NAMALWA (cell line): ENCODE results near the gene TMEM240.
"Not testable (repeated sequence)": the region's sequence is repeated elsewhere in the genome, so short reads cannot be mapped to it uniquely, and the experiment has no call there.

Experiments used
- DNase-seq: peaks from one replicate; pipeline ENCODE4 v3.0.0-alpha.2; 2015; ENCODE audit warnings: low spot score

Gene TMEM240

GRCh38 chr1:1557688-1558087 is 17.3 kb upstream of the TMEM240 start:
- DNase-seq = not testable (repeated sequence)

DNA sequence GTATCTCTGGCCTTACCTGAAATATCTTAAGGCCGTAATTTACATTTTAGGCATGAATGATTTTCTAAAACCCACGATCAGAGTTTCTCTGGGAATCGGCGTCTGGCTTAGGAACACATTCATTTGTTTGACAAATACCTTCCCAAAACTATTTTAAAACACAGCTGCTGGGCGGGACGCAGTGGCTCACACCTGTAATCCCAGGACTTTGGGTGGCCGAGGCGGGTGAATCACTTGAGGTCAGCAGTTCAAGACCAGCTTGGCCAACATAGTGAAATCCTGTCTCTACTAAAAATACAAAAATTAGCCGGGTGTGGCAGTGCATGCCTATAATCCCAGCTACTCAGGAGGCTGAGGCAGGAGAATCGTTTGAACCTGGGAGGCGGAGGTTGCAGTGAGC is 16.5 kb upstream of the TMEM240 start:
- not testable (repeated sequence) for DNase-seq

GRCh38 chr1:1556505-1556904 is 16.1 kb upstream of the TMEM240 start:
- DNase-seq = no peak

DNA sequence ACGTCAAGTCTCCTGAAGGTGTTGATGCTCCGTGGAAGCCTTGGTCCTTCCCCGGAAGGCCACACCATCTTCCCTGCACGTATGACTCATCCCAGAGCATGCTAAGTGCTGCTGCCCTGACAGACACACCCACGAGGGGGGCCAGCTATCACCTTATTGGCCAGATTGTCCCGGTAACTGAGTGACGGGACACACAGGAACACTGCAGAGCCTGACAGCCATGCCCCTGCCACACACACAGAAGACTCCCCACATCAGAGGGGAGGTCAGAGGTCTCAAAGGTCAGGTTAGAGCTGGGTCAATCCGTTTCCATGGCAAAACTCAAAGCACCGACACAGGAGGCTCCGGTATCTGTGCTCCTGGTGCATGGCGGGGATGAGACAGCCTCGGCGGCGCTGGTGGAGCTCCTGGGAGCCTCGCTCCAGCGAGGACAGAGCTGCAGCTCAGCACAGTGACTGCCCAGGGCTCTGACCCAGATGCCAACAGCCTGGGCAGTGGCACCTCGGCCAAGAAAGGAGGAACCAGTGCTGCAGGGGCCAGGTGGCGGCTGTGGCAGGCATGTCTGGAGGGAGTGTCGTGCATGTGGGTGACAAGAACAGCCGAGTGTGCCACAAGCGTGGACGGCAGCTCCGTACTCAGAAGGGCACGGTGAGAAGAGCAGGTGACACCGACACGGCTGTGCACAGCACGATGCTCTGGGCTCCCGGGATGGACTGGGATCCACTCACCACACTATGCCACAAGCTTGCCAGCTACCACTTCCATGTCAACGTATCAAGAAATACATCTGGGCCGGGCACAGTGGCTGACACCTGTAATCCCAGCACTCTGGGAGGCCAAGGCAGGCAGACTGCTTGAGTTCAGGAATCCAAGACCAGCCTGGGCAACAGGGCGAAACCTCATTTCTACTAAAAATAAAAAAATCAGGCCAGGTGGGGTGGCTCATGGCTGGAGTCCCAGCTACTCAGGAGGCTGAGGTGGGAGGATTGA is 14.8 kb upstream of the TMEM240 start:
- DNase-seq = no peak

DNA sequence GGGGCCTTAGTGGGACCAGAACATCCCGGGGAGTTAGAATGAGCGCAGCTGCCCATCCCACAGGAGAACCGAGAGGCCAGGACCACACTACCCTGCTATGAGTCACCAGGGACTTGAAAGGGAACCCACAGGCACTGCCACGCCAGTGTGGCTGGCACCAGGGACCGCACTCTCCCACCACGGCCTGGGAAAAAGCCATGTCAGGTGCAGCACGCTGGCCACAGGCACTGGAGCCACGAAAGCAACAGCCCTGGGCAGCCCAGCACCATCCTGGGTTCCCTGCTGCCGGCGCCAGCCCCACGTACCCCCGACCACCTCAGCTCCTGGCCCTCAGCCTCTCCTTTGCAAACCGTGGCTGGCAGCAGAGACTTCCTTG is 14.1 kb upstream of the TMEM240 start:
- DNase-seq = no peak

GRCh38 chr1:1553821-1554494 is 13.5 kb upstream of the TMEM240 start:
- no peak for DNase-seq

DNA sequence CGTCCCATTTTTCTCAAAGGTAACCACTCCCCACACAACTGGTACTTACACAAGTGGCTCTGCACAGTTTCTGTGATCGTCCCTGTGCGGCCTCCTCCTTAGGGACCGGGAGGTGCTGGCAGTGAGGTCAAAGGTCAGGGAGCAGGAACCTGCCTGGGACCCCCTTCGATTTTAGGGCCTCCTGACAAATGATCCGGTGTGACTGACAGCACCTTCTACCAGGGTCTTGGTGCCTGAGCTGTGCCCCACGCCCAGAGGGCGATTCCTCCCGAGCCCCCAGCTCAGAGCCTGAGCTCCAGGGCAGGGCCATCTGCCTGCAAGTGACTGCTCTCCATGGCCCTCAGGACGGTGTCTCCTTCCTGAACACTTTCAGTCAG is 11.8 kb upstream of the TMEM240 start:
- DNase-seq = no peak

GRCh38 chr1:1551524-1552262 is 11.3 kb upstream of the TMEM240 start:
- no peak for DNase-seq

- DNase-seq = peak; percentile 55
These were observed 10.4 kb upstream of the TMEM240 start for GRCh38 chr1:1550591-1551432.

DNA sequence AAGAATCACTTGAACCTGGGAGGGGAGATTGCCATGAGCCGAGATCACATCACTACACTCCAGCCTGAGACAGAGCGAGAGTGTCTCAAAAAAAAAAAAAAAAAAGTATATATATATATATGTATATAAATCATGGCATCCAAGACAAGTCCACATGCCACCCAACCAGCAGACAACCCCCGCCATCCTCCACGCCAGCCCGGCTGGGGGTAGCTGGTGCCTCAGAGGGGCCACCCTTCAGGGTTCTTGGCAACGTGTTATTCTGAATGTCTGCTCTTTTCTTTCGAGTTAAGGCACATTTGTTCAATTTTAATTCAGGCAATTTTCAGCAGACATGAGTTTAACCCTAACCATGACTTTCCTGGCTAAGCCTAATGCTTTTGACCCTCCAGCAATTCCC is 9.7 kb upstream of the TMEM240 start:
- DNase-seq = no peak

- no peak for DNase-seq
These were observed 8.2 kb upstream of the TMEM240 start for GRCh38 chr1:1548591-1548990.

- no peak for DNase-seq
These were observed 7.1 kb upstream of the TMEM240 start for GRCh38 chr1:1547476-1547875.

DNA sequence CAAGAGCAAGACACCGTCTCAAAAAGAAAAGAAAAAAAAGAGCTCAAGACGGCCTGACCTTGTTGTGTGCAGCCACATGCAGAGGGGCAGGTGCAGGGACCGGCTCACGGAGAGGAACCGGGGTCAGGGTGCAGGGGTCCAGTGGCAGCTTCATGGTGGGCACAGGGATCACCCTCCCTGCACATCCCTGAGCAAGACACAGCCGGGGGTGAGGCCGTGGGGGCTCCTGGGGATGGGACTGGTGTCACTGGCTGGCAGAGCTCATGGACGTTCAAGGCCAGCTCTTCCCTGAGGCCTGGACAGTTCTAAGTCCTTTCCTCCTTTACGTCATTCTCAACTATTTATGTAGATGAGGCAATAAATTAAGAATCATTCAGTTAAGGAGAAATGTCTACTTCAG is 6.6 kb upstream of the TMEM240 start:
- DNase-seq = no peak

- no peak for DNase-seq
These were observed 5.7 kb upstream of the TMEM240 start for GRCh38 chr1:1545946-1546737.

DNA sequence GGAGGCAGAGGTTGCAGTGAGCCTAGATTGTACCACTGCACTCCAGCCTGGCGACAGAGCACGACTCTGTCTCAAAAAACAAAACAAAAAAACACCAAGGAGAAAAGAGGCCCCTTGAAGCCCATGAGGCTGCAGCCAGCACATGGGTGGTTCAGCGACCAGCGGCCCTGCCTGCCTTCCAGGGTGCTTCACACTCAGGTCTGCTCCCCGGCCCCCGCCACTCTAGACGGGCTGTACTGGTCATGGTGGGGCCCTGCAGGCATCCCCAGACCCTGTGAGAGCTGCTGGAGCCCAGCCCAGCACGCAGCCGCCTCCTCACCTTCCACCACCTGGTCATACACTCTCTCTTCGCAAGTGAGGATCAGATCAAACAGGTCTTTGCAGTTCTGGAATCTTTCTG is 4.1 kb upstream of the TMEM240 start:
- no peak for DNase-seq

GRCh38 chr1:1543706-1544099 is 3.3 kb upstream of the TMEM240 start:
- no peak for DNase-seq

- peak; percentile 38 for DNase-seq
These were observed 2.6 kb upstream of the TMEM240 start for GRCh38 chr1:1542766-1543705.

DNA sequence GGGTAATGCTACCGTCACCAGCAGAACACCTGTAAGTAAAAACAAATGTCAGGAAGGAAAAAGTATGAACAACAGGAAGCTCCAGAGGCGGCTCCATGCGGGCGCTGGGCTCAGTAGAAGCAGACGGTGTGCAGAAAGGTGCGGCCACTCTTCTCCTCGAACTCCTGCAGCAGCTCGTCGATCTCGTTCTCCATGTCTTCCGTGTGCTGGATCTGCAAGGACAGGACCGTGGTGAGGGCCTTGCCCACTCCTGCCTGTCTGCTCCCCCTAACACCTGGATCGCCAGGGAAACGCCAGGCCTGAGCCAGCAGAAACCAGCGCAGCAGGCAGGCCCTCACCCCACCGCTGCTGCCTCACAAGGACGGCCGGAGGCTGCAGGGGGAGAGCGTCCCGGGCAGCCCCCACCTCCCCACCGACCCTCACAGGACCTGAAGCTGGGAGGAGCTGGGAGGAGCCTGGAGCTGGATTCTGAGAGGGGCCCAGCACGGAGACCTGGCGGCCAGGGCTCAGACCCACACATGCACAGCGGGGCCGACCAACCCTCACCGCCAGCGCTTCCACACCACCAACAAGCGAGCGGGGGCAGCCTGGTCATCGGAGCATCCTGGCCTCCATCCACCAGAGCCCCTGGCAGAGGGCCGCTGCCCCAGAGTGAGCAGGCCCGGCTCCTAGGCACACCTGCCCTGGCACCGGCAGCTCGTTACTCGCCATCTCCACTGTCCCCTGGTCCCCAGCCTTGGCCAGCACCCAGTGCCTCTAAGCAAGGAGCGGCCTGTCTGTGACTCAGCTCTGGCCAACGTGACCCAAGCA is 1.7 kb upstream of the TMEM240 start:
- no peak for DNase-seq
